ENCODE results near the gene NPSR1. TPM values are rescaled to one million over a fixed set of nuclear protein-coding genes. Genes with fewer than 3 reads are reported as not detected.

The NPSR1 gene
- total RNA-seq, 2 experiments from 2014 or later = not detected

DNA sequence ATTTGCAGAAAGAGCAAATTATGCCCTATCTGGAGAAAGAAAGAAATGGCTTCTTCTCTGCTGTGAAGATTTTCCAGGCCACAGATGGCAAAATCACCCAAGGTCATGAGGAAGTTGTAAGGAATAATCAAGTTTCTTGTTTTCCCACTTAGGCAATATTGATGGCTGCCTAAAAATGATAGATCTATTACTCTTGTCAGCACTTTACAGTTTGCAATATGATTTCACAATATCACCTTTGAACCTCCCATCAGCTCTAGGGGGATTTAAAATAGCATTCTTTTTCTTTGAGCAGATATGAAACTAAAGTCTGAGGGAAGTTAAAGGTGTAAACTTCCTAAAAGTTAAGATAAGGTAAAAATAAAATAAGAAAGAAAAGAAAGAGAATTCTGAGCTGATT is 6.7 kb downstream of the NPSR1 start:
- no peak for DNase-seq
- POLR2A ChIA-PET = no interaction called here
- Mint-ChIP-seq H3K27me3 (peaks cover 3% of the 10 kb centered on the region), H3K4me3 (no peak overlapping the region), H3K9me3 (ENCODE audit: low read depth) (no peaks in the 10 kb centered on the region), H3K27ac (no peak overlapping the region), H3K36me3 (ENCODE audit: low read depth) (no peaks in the 10 kb centered on the region), H3K4me1 (no peaks in the 10 kb centered on the region)
- CTCF ChIA-PET = no interaction called here
- intact Hi-C loops (cut with DNase I, micrococcal nuclease) = no loop called here
- ATAC-seq = no peak

DNA sequence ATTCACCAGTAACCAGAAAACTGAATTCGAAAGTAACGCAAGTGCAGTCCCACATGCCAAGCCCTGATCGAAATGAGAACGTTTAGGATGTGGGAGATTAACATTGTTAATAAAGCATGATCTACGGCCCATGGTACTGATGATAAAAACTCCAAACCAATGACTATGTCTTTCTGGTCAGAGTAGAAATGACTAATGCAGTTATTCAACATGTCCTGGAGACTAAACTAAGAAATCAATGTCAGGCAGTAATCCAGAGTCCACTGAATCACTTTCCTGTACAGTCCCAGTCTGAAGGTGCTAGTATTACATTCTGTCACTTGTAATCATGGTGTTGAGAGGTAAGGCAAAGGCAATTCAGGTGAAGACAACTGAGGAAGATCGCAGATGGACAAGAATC is 14.4 kb downstream of the NPSR1 start:
- Mint-ChIP-seq H3K27me3 (no peaks in the 10 kb centered on the region), H3K9me3 (ENCODE audit: low read depth) (no peaks in the 10 kb centered on the region), H3K27ac (no peak overlapping the region), H3K4me1 (no peaks in the 10 kb centered on the region), H3K36me3 (ENCODE audit: low read depth) (no peaks in the 10 kb centered on the region), H3K4me3 (no peak overlapping the region)
- intact Hi-C loops (cut with DNase I, micrococcal nuclease) = no loop called here
- no peak for DNase-seq
- POLR2A ChIA-PET = no interaction called here
- no peak for ATAC-seq
- CTCF ChIA-PET = interaction anchor here (0.6 to 0.7 kb wide), 2 partner anchors 16 to 82 kb away, joined by 3 to 4 read pairs; no protein-coding TSS in a partner anchor

- no peak overlapping the region for H3K27ac Mint-ChIP-seq
- H3K9me3 Mint-ChIP-seq (ENCODE audit: low read depth) = no peaks in the 10 kb centered on the region
- DNase-seq = no peak
- H3K36me3 Mint-ChIP-seq (ENCODE audit: low read depth) = no peaks in the 10 kb centered on the region
- POLR2A ChIA-PET = no interaction called here
- H3K27me3 Mint-ChIP-seq = no peaks in the 10 kb centered on the region
- ATAC-seq = no peak
- intact Hi-C loops (cut with DNase I, micrococcal nuclease) = no loop called here
- no peak overlapping the region for H3K4me3 Mint-ChIP-seq
- no peaks in the 10 kb centered on the region for H3K4me1 Mint-ChIP-seq
- CTCF ChIA-PET = interaction anchor here (0.7 kb wide), 1 partner anchor 16 kb away, joined by 3 read pairs; no protein-coding TSS in a partner anchor
These were observed 15.0 kb downstream of the NPSR1 start for GRCh38 chr7:34673066-34673465.

DNA sequence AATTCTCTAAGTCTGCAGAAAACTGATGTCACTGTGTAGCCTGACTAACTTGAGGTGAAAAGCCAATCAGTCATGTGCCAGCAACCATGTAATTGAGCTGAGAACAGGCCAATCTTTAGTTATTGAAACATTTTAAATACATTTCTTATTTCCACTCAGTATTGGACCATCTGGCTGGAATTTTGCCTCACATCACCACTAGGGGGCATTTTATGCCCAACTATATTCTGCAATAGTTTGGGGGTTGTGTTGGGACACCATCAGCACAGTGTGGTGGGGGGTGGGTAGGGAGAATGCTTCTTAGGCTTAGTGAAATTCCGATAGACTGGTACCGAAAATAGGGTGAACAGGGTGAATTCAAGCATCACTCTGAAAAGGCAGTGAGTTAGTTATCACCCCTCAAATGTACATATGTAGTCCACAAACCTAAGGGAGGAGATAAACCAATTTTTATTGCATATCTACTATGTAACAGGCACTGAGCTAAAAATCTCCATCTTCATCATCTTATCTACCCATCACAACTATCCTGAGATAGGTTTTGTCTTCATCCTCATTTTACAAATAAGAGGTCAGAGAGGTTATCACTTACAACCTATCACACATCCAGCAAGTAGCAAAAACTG is 17.8 kb downstream of the NPSR1 start:
- H3K9me3 Mint-ChIP-seq (ENCODE audit: low read depth) = no peaks in the 10 kb centered on the region
- H3K4me3 Mint-ChIP-seq = no peak overlapping the region
- no peaks in the 10 kb centered on the region for H3K36me3 Mint-ChIP-seq (ENCODE audit: low read depth)
- intact Hi-C loops (cut with DNase I, micrococcal nuclease) = loop anchor here in 1 of 2 experiments (5.0 kb wide), 1 partner anchor 251 kb away; no protein-coding TSS in a partner anchor
- DNase-seq = peak; percentile 33
- no peaks in the 10 kb centered on the region for H3K4me1 Mint-ChIP-seq
- no peak for ATAC-seq
- no peaks in the 10 kb centered on the region for H3K27me3 Mint-ChIP-seq
- ChIA-PET CTCF (no interaction called here), POLR2A (no interaction called here)
- no peak overlapping the region for H3K27ac Mint-ChIP-seq

DNA sequence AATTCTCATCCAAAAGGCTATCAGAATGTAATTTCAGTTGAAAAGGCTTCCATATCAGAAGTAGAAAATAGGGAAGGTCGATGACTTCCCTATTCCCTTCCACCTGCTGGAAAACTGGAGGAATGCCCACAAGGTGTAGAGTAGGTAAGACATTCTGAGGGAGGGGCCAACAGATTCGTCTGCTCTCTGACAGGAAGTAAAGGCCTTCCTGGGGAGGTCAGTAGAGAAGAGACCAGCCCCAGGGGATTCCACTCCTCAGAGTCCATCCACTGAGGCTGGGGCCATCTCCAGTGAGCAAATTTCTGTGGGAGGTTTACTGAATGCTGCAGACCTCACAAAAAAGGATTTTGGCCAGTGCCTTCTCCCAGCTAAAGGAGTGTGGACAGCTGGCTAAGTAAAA is 19.5 kb downstream of the NPSR1 start:
- Mint-ChIP-seq H3K27me3 (no peaks in the 10 kb centered on the region), H3K4me3 (no peak overlapping the region), H3K4me1 (no peaks in the 10 kb centered on the region), H3K36me3 (ENCODE audit: low read depth) (no peaks in the 10 kb centered on the region), H3K27ac (no peak overlapping the region), H3K9me3 (ENCODE audit: low read depth) (no peaks in the 10 kb centered on the region)
- intact Hi-C loops (cut with DNase I, micrococcal nuclease) = loop anchor here in 1 of 2 experiments (5.0 kb wide), 1 partner anchor 250 kb away; no protein-coding TSS in a partner anchor
- ChIA-PET POLR2A (no interaction called here), CTCF (no interaction called here)
- DNase-seq (no peak), ATAC-seq (no peak)

DNA sequence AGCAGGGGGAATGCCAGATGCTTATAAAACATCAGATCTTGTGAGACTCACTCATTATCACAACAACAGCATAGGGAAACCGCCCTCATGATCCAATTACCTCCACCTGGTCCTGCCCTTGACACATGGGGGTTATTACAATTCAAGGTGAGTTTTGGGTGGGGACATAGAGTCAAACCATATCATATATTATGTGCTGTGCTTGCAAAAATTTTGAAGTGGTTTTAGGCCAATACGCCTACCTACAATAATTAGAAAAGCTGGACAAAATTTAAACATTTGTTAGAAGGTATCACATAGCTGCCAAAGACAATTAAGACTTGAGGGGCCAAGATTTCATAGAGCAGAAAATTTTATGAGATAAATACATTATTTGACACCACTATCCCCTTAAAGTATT is 29.5 kb downstream of the NPSR1 start:
- no peak overlapping the region for H3K4me3 Mint-ChIP-seq
- peaks cover 2% of the 10 kb centered on the region for H3K27me3 Mint-ChIP-seq
- DNase-seq = no peak
- H3K9me3 Mint-ChIP-seq (ENCODE audit: low read depth) = peaks cover 6% of the 10 kb centered on the region
- no peak overlapping the region for H3K27ac Mint-ChIP-seq
- intact Hi-C loops (cut with DNase I, micrococcal nuclease) = no loop called here
- no peaks in the 10 kb centered on the region for H3K36me3 Mint-ChIP-seq (ENCODE audit: low read depth)
- no peak for ATAC-seq
- H3K4me1 Mint-ChIP-seq = no peaks in the 10 kb centered on the region
- POLR2A ChIA-PET = no interaction called here
- CTCF ChIA-PET = no interaction called here

DNA sequence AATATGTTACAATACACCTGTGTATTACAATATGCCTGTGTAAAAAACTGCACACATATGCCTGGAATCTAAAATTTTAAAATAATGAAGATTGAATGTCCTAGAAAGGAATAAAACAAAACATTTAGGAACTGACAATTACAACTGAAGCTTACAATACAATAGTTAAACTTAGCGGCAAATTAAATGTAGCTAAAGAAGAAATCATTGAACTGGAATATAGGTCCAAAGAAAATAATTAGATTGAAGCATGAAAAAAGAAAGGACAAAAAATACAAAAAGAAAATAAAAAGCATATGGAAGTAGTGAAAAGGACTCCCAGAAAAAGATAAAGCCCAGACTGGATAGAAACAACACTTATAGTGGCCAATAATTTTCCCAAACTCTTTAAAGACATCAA is 38.4 kb downstream of the NPSR1 start:
- ATAC-seq = no peak
- ChIA-PET POLR2A (no interaction called here), CTCF (interaction anchor here (0.5 kb wide), 1 partner anchor 782 kb away, joined by 4 read pairs; no protein-coding TSS in a partner anchor)
- no peaks in the 10 kb centered on the region for H3K27me3 Mint-ChIP-seq
- intact Hi-C loops (cut with DNase I, micrococcal nuclease) = no loop called here
- H3K9me3 Mint-ChIP-seq (ENCODE audit: low read depth) = peaks cover 21% of the 10 kb centered on the region
- no peak for DNase-seq
- H3K4me1 Mint-ChIP-seq = no peaks in the 10 kb centered on the region
- H3K36me3 Mint-ChIP-seq (ENCODE audit: low read depth) = no peaks in the 10 kb centered on the region
- no peak overlapping the region for H3K4me3 Mint-ChIP-seq
- H3K27ac Mint-ChIP-seq = no peak overlapping the region

DNA sequence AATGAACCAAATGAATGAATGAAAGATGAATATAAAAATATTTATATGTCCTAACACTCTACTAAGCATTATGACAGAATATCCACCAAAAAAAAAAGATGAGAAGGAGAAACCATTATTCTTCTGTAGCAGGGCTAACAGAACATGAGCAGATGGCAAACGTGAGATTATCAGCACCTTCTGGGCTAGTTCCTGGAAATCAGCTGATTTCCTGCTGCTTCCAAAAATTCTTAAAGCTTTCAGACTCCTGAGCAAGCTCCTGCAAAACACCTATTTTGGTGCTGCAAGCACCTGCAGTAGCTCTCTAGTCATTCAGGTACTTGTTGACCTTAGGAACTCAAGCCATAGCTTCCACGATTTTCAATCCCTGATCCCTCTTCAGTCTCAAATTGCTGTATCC is 51.8 kb downstream of the NPSR1 start:
- Mint-ChIP-seq H3K9me3 (ENCODE audit: low read depth) (no peaks in the 10 kb centered on the region), H3K4me3 (no peak overlapping the region), H3K27ac (no peak overlapping the region), H3K27me3 (no peaks in the 10 kb centered on the region), H3K4me1 (no peaks in the 10 kb centered on the region), H3K36me3 (ENCODE audit: low read depth) (no peaks in the 10 kb centered on the region)
- ChIA-PET POLR2A (no interaction called here), CTCF (interaction anchor here (0.6 kb wide), 2 partner anchors 15 to 929 kb away, joined by 3 read pairs; no protein-coding TSS in a partner anchor)
- DNase-seq (no peak), ATAC-seq (no peak)
- intact Hi-C loops (cut with DNase I, micrococcal nuclease) = no loop called here

DNA sequence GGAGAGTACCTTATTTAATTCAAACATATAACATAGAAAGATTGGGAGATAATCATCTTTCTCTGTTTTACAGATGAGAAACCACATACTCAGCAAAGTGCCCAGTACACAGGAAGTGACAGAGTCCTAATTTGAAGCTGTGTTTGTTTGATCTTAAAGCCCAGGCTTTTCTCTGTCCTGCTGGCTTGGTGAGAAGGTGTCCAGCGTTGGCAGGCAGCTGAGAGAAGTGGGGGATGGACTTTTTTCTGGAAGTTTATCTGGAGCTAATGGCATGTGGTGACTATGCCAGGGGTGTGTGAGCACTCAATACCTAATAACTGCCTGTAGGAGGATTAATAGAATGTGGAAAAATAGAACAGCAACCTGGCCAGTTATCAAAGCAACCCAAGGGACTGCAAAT is 60.8 kb downstream of the NPSR1 start:
- ATAC-seq (peak; percentile 39), DNase-seq (no peak)
- Mint-ChIP-seq H3K4me1 (peaks cover 18% of the 10 kb centered on the region), H3K27ac (no peak overlapping the region), H3K9me3 (ENCODE audit: low read depth) (no peaks in the 10 kb centered on the region), H3K36me3 (ENCODE audit: low read depth) (no peaks in the 10 kb centered on the region), H3K4me3 (no peak overlapping the region), H3K27me3 (no peaks in the 10 kb centered on the region)
- ChIA-PET POLR2A (no interaction called here), CTCF (no interaction called here)
- intact Hi-C loops (cut with DNase I, micrococcal nuclease) = no loop called here

DNA sequence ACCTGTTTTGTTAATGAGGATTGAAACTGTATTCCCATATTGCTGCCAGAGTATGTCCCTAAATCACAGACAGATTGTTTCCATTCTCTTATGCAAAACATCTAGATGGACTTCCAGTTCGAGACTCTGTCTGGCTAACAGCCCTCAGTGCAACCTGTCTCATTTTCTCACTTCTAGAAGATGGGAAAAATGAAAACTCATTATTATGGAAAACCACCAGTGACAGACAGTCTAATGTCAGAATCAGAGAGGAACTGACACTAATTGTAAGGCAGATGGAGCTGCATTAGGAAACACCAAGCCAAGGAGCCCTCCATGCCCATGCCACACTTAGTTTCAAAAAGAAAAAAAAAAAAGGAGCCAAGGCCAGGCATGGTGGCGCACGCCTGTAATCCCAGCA is 61.6 kb downstream of the NPSR1 start:
- no peak overlapping the region for H3K27ac Mint-ChIP-seq
- peaks cover 25% of the 10 kb centered on the region for H3K4me1 Mint-ChIP-seq
- intact Hi-C loops (cut with DNase I, micrococcal nuclease) = no loop called here
- no peaks in the 10 kb centered on the region for H3K9me3 Mint-ChIP-seq (ENCODE audit: low read depth)
- no peaks in the 10 kb centered on the region for H3K27me3 Mint-ChIP-seq
- no peak overlapping the region for H3K4me3 Mint-ChIP-seq
- ATAC-seq (no peak), DNase-seq (no peak)
- ChIA-PET POLR2A (no interaction called here), CTCF (no interaction called here)
- no peaks in the 10 kb centered on the region for H3K36me3 Mint-ChIP-seq (ENCODE audit: low read depth)

DNA sequence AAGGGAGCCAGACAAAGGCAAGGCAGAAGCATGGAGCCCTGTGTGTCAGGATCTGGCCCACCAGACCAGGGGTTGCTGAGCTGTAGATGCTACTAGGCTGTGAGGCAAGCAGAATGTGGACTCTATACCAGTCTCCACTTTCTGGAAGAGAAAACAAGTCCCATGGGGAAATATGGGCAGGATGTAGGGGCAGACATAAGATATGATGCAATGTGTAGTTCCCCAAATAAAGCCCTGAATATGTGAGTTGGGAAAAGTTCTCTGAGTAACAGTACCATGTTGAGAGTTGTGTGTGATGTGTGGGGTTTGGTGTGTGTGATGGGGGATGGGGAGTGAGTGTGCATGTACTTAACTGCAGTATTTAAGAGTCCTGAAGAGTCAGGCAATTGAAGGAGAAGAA is 62.3 kb downstream of the NPSR1 start:
- no peaks in the 10 kb centered on the region for H3K9me3 Mint-ChIP-seq (ENCODE audit: low read depth)
- no peak overlapping the region for H3K27ac Mint-ChIP-seq
- H3K4me1 Mint-ChIP-seq = peaks cover 27% of the 10 kb centered on the region
- no peak for DNase-seq
- no peaks in the 10 kb centered on the region for H3K36me3 Mint-ChIP-seq (ENCODE audit: low read depth)
- H3K4me3 Mint-ChIP-seq = no peak overlapping the region
- intact Hi-C loops (cut with DNase I, micrococcal nuclease) = no loop called here
- H3K27me3 Mint-ChIP-seq = no peaks in the 10 kb centered on the region
- CTCF ChIA-PET = no interaction called here
- POLR2A ChIA-PET = no interaction called here
- ATAC-seq = no peak

DNA sequence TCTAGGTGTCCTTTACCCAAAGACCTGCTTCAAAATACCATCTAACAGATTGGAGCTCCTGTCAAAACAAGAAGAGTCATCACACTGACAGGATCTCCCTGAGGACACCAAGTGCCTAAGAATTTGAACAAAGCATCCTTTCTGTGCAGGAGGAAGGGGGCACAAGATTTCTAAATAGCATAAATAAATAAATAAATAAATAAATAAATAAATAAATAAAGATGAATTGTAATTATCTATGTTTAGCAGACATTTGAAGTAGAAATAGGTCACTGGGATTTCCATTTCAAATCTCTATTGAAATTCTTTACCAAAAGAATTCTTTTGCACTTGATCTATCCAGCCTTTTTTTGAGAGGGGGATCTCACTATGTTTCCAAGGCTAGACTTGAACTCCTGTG is 65.3 kb downstream of the NPSR1 start:
- peaks cover 2% of the 10 kb centered on the region for H3K9me3 Mint-ChIP-seq (ENCODE audit: low read depth)
- no peak overlapping the region for H3K27ac Mint-ChIP-seq
- no peaks in the 10 kb centered on the region for H3K36me3 Mint-ChIP-seq (ENCODE audit: low read depth)
- no peak for ATAC-seq
- DNase-seq = no peak
- H3K4me3 Mint-ChIP-seq = no peak overlapping the region
- no peaks in the 10 kb centered on the region for H3K27me3 Mint-ChIP-seq
- H3K4me1 Mint-ChIP-seq = peaks cover 24% of the 10 kb centered on the region
- CTCF ChIA-PET = no interaction called here
- POLR2A ChIA-PET = interaction anchor here (0.6 kb wide), 1 partner anchor 515 kb away, joined by 3 read pairs; no protein-coding TSS in a partner anchor
- intact Hi-C loops (cut with DNase I, micrococcal nuclease) = no loop called here
